IMR-90 (cell line): ENCODE data around the gene ANKRD1. TPM values are rescaled to one million over a fixed set of nuclear protein-coding genes. Genes with fewer than 3 reads are reported as not detected.
A peak's percentile ranks its signal among the peaks of the same experiment; 100 is the strongest.

Experiments
- ATAC-seq: fragments of 200-7000 bp; cut with Tn5 transposase; 2 replicates; pipeline ENCODE4 v1.9.1; 2020; ENCODE audit warnings: low read depth, mild to moderate bottlenecking, moderate library complexity
- BruUV-seq: library from RNA; stranded (reverse); fragments of 400-500 nt; replicated peaks from 2 replicates; lab custom pipeline; 2021; lab: Mats Ljungman, UMichigan
- CTCF ChIA-PET: fragments of 300-600 bp; formaldehyde crosslinking; extraction: SDS; loops from one replicate; lab custom pipeline; 2021; ENCODE audit warnings: antibody characterized with exemption; lab: Yijun Ruan, JAX
- POLR2A ChIA-PET: fragments of 300-600 bp; sonication (Branson Sonifier 250); formaldehyde crosslinking; loops from one replicate; lab custom pipeline; 2022; ENCODE audit warnings: antibody characterized with exemption; ENCODE audit not compliant: unreplicated experiment; lab: Charles Lee
- DNase-seq: peaks from one replicate; pipeline ENCODE4 v3.0.0; 2013
- H2AFZ ChIP-seq: replicated peaks from 2 replicates; pipeline ENCODE3; 2013; ENCODE audit warnings: low read length, mild to moderate bottlenecking; ENCODE audit not compliant: poor library complexity
- H2AK5ac ChIP-seq: 2 replicates; pipeline ENCODE4 v1.6.1; 2013; ENCODE audit warnings: low read depth, low read length, inconsistent platforms
- H2AK9ac ChIP-seq: replicated peaks from 2 replicates; pipeline ENCODE3; 2013; ENCODE audit warnings: mild to moderate bottlenecking, low read depth, low read length, moderate library complexity; ENCODE audit not compliant: poor library complexity
- H2BK120ac ChIP-seq: 2 replicates; pipeline ENCODE4 v1.6.1; 2013; ENCODE audit warnings: low read depth, low read length, inconsistent platforms
- H2BK15ac ChIP-seq: 3 replicates; pipeline ENCODE4 v1.6.1; 2013; ENCODE audit warnings: low read depth, low read length, inconsistent platforms
- H2BK20ac ChIP-seq: 2 replicates; pipeline ENCODE4 v1.6.1; 2013; ENCODE audit warnings: low read depth, mild to moderate bottlenecking, inconsistent platforms, low read length, moderate library complexity
- H2BK5ac ChIP-seq: 2 replicates; pipeline ENCODE4 v1.6.1; 2013; ENCODE audit warnings: mild to moderate bottlenecking, low read depth, low read length, inconsistent platforms; ENCODE audit not compliant: poor library complexity, severe bottlenecking
- H3K14ac ChIP-seq: replicated peaks from 2 replicates; pipeline ENCODE4 v1.6.1; 2013; ENCODE audit warnings: low read depth, low read length, inconsistent platforms
- H3K18ac ChIP-seq: 2 replicates; pipeline ENCODE4 v1.6.1; 2013; ENCODE audit warnings: low read depth, low read length, control low read depth
- H3K23ac ChIP-seq: 2 replicates; pipeline ENCODE4 v1.6.1; 2013; ENCODE audit warnings: low read depth, low read length, inconsistent platforms
- H3K27ac ChIP-seq: 2 replicates; pipeline ENCODE4 v1.5.1; 2013; ENCODE audit warnings: mild to moderate bottlenecking, control low read depth, low read length; ENCODE audit not compliant: insufficient read depth
- H3K27me3 ChIP-seq: 2 replicates; pipeline ENCODE4 v1.6.1; 2013; ENCODE audit warnings: low read length; ENCODE audit not compliant: control insufficient read depth, insufficient read depth
- H3K36me3 ChIP-seq: 2 replicates; pipeline ENCODE4 v1.6.1; 2013; ENCODE audit warnings: low read length, mixed read lengths; ENCODE audit not compliant: control insufficient read depth, insufficient read depth
- H3K4ac ChIP-seq: 2 replicates; pipeline ENCODE4 v1.6.1; 2013; ENCODE audit warnings: low read depth, low read length, inconsistent platforms
- H3K4me1 ChIP-seq: 2 replicates; pipeline ENCODE4 v1.6.1; 2013; ENCODE audit warnings: low read length, mixed read lengths; ENCODE audit not compliant: control insufficient read depth, insufficient read depth
- H3K4me2 ChIP-seq: 2 replicates; pipeline ENCODE4 v1.6.1; 2013; ENCODE audit warnings: low read depth, mild to moderate bottlenecking, control low read depth, low read length, moderate library complexity
- H3K4me3 ChIP-seq: 2 replicates; pipeline ENCODE4 v1.5.1; 2013; ENCODE audit warnings: low read depth, mild to moderate bottlenecking, control low read depth, low read length, moderate library complexity; ENCODE audit not compliant: insufficient read depth
- H3K56ac ChIP-seq: 2 replicates; pipeline ENCODE4 v1.6.1; 2013; ENCODE audit warnings: low read length, inconsistent platforms; ENCODE audit not compliant: insufficient read depth; ENCODE audit errors: extremely low read depth
- H3K79me1 ChIP-seq, 2 experiments: 2 replicates each; pipeline ENCODE4 v1.6.1; 2013; ENCODE audit warnings: low read length in 2 of 2, inconsistent platforms in 1 of 2, low read depth in 1 of 2
- H3K9ac ChIP-seq: 2 replicates; pipeline ENCODE4 v1.6.1; 2013; ENCODE audit warnings: low read depth, low read length, control low read depth
- H3K9me1 ChIP-seq: 2 replicates; pipeline ENCODE4 v1.6.1; 2013; ENCODE audit warnings: low read length, inconsistent platforms; ENCODE audit not compliant: insufficient read depth
- H3K9me3 ChIP-seq: 2 replicates; pipeline ENCODE4 v1.6.1; 2013; ENCODE audit warnings: low read length; ENCODE audit not compliant: control insufficient read depth, insufficient read depth
- H4K20me1 ChIP-seq: 2 replicates; pipeline ENCODE4 v1.6.1; 2013; ENCODE audit warnings: low read length, inconsistent platforms; ENCODE audit not compliant: insufficient read depth
- H4K5ac ChIP-seq: 2 replicates; pipeline ENCODE4 v1.6.1; 2013; ENCODE audit warnings: mild to moderate bottlenecking, low read depth, low read length, control low read depth
- H4K8ac ChIP-seq, 2 experiments: 2 replicates each; pipeline ENCODE4 v1.6.1; 2013; ENCODE audit warnings: low read depth in 2 of 2, low read length in 2 of 2, control low read depth in 1 of 2, inconsistent platforms in 1 of 2
- H4K91ac ChIP-seq: 2 replicates; pipeline ENCODE4 v1.6.1; 2013; ENCODE audit warnings: low read depth, low read length, inconsistent platforms; ENCODE audit not compliant: insufficient read depth
- BHLHE40 ChIP-seq: fragments of 150-350 bp; IDR thresholded peaks from 2 replicates; pipeline ENCODE4 v1.6.1; 2016; ENCODE audit warnings: mild to moderate bottlenecking, low read depth, low read length
- CEBPB ChIP-seq: IDR thresholded peaks from 2 replicates; pipeline ENCODE4 v1.6.1; 2012; ENCODE audit warnings: low read depth, low read length, improper control_type of control experiment
- CHD1 ChIP-seq: IDR thresholded peaks from 2 replicates; pipeline ENCODE4 v1.6.1; 2012; ENCODE audit warnings: low read depth, low read length, improper control_type of control experiment
- FOS ChIP-seq: fragments of 150-350 bp; IDR thresholded peaks from 2 replicates; pipeline ENCODE4 v1.6.1; 2016; ENCODE audit warnings: low read depth, low read length
- MAFK ChIP-seq: IDR thresholded peaks from 2 replicates; pipeline ENCODE4 v1.6.1; 2012; ENCODE audit warnings: low read depth, low read length, improper control_type of control experiment
- MAZ ChIP-seq: IDR thresholded peaks from 2 replicates; pipeline ENCODE4 v1.6.1; 2012; ENCODE audit warnings: low read depth, mild to moderate bottlenecking, low read length, improper control_type of control experiment, moderate library complexity, borderline replicate concordance
- MXI1 ChIP-seq: IDR thresholded peaks from 2 replicates; pipeline ENCODE4 v1.6.1; 2012; ENCODE audit warnings: low read depth, mild to moderate bottlenecking, low read length, moderate library complexity, borderline replicate concordance
- NFE2L2 ChIP-seq: fragments of 150-350 bp; IDR thresholded peaks from 2 replicates; pipeline ENCODE4 v1.6.1; 2016; ENCODE audit warnings: low read depth, mild to moderate bottlenecking, low read length
- POLR2A ChIP-seq: IDR thresholded peaks from 2 replicates; pipeline ENCODE4 v1.6.1; 2012; ENCODE audit warnings: mild to moderate bottlenecking, low read depth, low read length
- RAD21 ChIP-seq: IDR thresholded peaks from 2 replicates; pipeline ENCODE4 v1.6.1; 2012; ENCODE audit warnings: low read length, improper control_type of control experiment
- RCOR1 ChIP-seq: IDR thresholded peaks from 2 replicates; pipeline ENCODE4 v1.6.1; 2012; ENCODE audit warnings: mild to moderate bottlenecking, low read length, improper control_type of control experiment; ENCODE audit not compliant: insufficient replicate concordance
- RFX5 ChIP-seq: IDR thresholded peaks from 2 replicates; pipeline ENCODE4 v1.8.0; 2012; ENCODE audit warnings: low read depth, mild to moderate bottlenecking, low read length, moderate library complexity
- SMC3 ChIP-seq: fragments of 150-350 bp; IDR thresholded peaks from 2 replicates; pipeline ENCODE4 v1.6.1; 2016; ENCODE audit warnings: low read depth, mild to moderate bottlenecking, antibody characterized with exemption, low read length, moderate library complexity
- WGBS, 2 experiments: methylation state at CpG; one replicate each; pipeline versions ENCODE4 v1.1.5 to v1.1.7; 2013; ENCODE audit warnings: missing lambda C conversion rate in 2 of 2; ENCODE audit not compliant: insufficient read length in 1 of 2; ENCODE audit errors: extremely low coverage in 2 of 2; 5-methylcytosine and 5-hydroxymethylcytosine counted together
- dilution Hi-C: fragments of 300-500 bp; cut with HindIII; formaldehyde crosslinking; loops from one replicate; pipeline ENCODE4 v1.14.3; 2018; ENCODE audit warnings: low sequenced_read_pairs; ENCODE audit not compliant: unreplicated experiment
- in situ Hi-C: fragments of 300-500 bp; cut with MboI; formaldehyde crosslinking; loops from 3 replicates; pipeline ENCODE4 v1.14.3; 2019; ENCODE audit warnings: low sequenced_read_pairs, inconsistent platforms, mixed read lengths
- intact Hi-C: fragments of 100-400 bp; cut with micrococcal nuclease; formaldehyde crosslinking; loops from 2 replicates; pipeline ENCODE4 v1.10.0; 2022
- polyA plus RNA-seq, 3 experiments: library from polyadenylated mRNA; depleted of rRNA; stranded (reverse); fragments of >200 nt; gene quantifications; 2 replicates each; pipeline ENCODE4 v1.2.3, GENCODE V29; 2012; ENCODE audit warnings: low replicate concordance in 1 of 3
- total RNA-seq: library from RNA; depleted of rRNA; stranded (reverse); fragments of >200 nt; gene quantifications from 2 replicates; pipeline ENCODE4 v1.2.3, GENCODE V29; 2012
- TF ChIP-seq, protein P1 (sequence below): fragments of 150-350 bp; IDR thresholded peaks from 2 replicates; pipeline ENCODE4 v1.6.1; 2016; ENCODE audit warnings: low read depth, mild to moderate bottlenecking, low read length, moderate library complexity, borderline replicate concordance
- TF ChIP-seq, protein P2 (sequence below): fragments of 150-350 bp; IDR thresholded peaks from 2 replicates; pipeline ENCODE4 v1.6.1; 2017; ENCODE audit warnings: mild to moderate bottlenecking, antibody characterized with exemption, low read length, low read depth
- TF ChIP-seq, protein P3 (sequence below): conservative IDR thresholded peaks from 2 replicates; pipeline ENCODE4 v1.5.1; 2012; ENCODE audit warnings: mild to moderate bottlenecking, low read depth, low read length, improper control_type of control experiment

Gene ANKRD1
- total and polyA plus RNA-seq, 2 of the 4 experiments (the other 2 are of a cell fraction): 7.4 to 10.8 TPM

DNA sequence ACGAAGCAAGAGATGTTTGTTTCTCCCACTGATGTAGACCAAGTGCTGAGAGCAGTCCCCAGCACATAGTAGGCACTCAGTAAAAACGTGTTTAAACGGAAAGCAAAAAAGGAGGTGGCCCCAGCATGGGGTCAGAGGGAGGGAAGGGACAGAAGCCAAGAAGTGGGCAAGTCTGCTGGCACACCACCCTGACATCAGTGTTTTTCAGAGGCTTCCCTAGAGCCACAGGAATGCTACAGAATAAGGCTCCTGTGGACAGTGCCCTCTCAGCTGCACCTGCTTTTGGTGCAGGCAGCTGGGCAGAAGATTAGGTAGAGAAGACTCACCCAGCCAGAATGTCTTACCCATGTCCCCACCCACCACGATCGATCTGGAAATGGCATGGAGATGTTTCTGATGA is 8.3 kb upstream of the ANKRD1 start:
- dilution Hi-C loops: no loop called here

More for the DNA sequence above, 8.3 kb upstream of the ANKRD1 start:
- Histone ChIP-seq H3K27ac (peak overlapping the region; percentile 96), H4K91ac (peak overlapping the region; percentile 99), H4K5ac (peak overlapping the region; percentile 80), H3K18ac (peak overlapping the region; percentile 74), H3K9me3 (no peaks in the 10 kb centered on the region), H2BK15ac (peak overlapping the region; percentile 90), H3K27me3 (no peaks in the 10 kb centered on the region), H3K79me1 (no peaks in the 10 kb centered on the region), H2AK9ac (peak overlapping the region; percentile 67), H3K56ac (peak overlapping the region; percentile 13), H3K4me2 (no peak overlapping the region), H2BK120ac (peak overlapping the region; percentile 96), H3K4me1 (peaks cover 15% of the 10 kb centered on the region), H3K23ac (peak overlapping the region; percentile 26; the same call in 1 of the 2 replicates), H3K4me3 (no peak overlapping the region), H3K9ac (no peak overlapping the region), H2AK5ac (peak overlapping the region; percentile 68), H2BK5ac (peak overlapping the region; percentile 96), H3K36me3 (no peaks in the 10 kb centered on the region), H3K14ac (peak overlapping the region; percentile 57), H2AFZ (peak overlapping the region; percentile 58), H2BK20ac (peak overlapping the region; percentile 99), H4K8ac (peak overlapping the region; percentile 70 to 84), H3K9me1 (peaks cover 5% of the 10 kb centered on the region), H3K4ac (peak overlapping the region; percentile 88), H4K20me1 (no peaks in the 10 kb centered on the region)
- no TSS peak for BruUV-seq
- intact Hi-C loops (no loop called here), in situ Hi-C loops (no loop called here)
- ChIA-PET CTCF (interaction anchor here (1.8 kb wide), 1 partner anchor 11 kb away, joined by 6 read pairs; no protein-coding TSS in a partner anchor), POLR2A (no interaction called here)
- DNase-seq: no peak
- TF ChIP-seq, protein P1, sequence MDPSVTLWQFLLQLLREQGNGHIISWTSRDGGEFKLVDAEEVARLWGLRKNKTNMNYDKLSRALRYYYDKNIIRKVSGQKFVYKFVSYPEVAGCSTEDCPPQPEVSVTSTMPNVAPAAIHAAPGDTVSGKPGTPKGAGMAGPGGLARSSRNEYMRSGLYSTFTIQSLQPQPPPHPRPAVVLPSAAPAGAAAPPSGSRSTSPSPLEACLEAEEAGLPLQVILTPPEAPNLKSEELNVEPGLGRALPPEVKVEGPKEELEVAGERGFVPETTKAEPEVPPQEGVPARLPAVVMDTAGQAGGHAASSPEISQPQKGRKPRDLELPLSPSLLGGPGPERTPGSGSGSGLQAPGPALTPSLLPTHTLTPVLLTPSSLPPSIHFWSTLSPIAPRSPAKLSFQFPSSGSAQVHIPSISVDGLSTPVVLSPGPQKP: no peak
- TF ChIP-seq FOS (no peak), MAZ (no peak), RFX5 (no peak), MAFK (no peak), SMC3 (no peak), CEBPB (no peak), RCOR1 (no peak), NFE2L2 (no peak), RAD21 (no peak), POLR2A (no peak), BHLHE40 (no peak), MXI1 (no peak), CHD1 (no peak)
- TF ChIP-seq, protein P2, sequence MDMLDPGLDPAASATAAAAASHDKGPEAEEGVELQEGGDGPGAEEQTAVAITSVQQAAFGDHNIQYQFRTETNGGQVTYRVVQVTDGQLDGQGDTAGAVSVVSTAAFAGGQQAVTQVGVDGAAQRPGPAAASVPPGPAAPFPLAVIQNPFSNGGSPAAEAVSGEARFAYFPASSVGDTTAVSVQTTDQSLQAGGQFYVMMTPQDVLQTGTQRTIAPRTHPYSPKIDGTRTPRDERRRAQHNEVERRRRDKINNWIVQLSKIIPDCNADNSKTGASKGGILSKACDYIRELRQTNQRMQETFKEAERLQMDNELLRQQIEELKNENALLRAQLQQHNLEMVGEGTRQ: no peak
- TF ChIP-seq, protein P3, sequence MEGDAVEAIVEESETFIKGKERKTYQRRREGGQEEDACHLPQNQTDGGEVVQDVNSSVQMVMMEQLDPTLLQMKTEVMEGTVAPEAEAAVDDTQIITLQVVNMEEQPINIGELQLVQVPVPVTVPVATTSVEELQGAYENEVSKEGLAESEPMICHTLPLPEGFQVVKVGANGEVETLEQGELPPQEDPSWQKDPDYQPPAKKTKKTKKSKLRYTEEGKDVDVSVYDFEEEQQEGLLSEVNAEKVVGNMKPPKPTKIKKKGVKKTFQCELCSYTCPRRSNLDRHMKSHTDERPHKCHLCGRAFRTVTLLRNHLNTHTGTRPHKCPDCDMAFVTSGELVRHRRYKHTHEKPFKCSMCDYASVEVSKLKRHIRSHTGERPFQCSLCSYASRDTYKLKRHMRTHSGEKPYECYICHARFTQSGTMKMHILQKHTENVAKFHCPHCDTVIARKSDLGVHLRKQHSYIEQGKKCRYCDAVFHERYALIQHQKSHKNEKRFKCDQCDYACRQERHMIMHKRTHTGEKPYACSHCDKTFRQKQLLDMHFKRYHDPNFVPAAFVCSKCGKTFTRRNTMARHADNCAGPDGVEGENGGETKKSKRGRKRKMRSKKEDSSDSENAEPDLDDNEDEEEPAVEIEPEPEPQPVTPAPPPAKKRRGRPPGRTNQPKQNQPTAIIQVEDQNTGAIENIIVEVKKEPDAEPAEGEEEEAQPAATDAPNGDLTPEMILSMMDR: no peak
- ATAC-seq: no peak
- no CpG with 5 or more reads among the region's 5 CpGs for WGBS, 2 experiments
